Astrocyte (in vitro differentiated cells and primary cell): Measurements from ENCODE around the gene DDX4. TPM values are rescaled to one million over a fixed set of nuclear protein-coding genes. Genes with fewer than 3 reads are reported as not detected.

Source experiments
- DNase-seq: peaks from one replicate; pipeline ENCODE4 v3.0.0-alpha.2; 2010; ENCODE audit warnings: low read depth
- FAIRE-seq: peaks from 2 replicates; lab custom pipeline; 2011; peaks lifted over from hg19 to GRCh38; lab: Jason Lieb, UNC
- H2AFZ ChIP-seq: 2 replicates; pipeline ENCODE4 v1.6.0; 2012; ENCODE audit warnings: low read depth, low read length, inconsistent platforms
- H3K27ac ChIP-seq: 2 replicates; pipeline ENCODE4 v1.5.1; 2011; ENCODE audit warnings: low read depth, low read length, inconsistent platforms
- H3K27me3 ChIP-seq: 2 replicates; pipeline ENCODE4 v1.6.0; 2011; ENCODE audit warnings: low read length, inconsistent platforms; ENCODE audit not compliant: insufficient read depth
- H3K36me3 ChIP-seq: 2 replicates; pipeline ENCODE4 v1.5.1; 2011; ENCODE audit warnings: low read length, inconsistent platforms; ENCODE audit not compliant: insufficient read depth
- H3K4me1 ChIP-seq: 2 replicates; pipeline ENCODE4 v1.5.1; 2011; ENCODE audit warnings: low read length, inconsistent platforms; ENCODE audit not compliant: insufficient read depth
- H3K4me2 ChIP-seq: 2 replicates; pipeline ENCODE4 v1.6.0; 2012; ENCODE audit warnings: low read length, inconsistent platforms
- H3K4me3 ChIP-seq: 2 replicates; pipeline ENCODE4 v1.5.1; 2011; ENCODE audit warnings: low read depth, mild to moderate bottlenecking, low read length, inconsistent platforms; ENCODE audit not compliant: insufficient read depth
- H3K79me2 ChIP-seq: 2 replicates; pipeline ENCODE4 v1.6.0; 2012; ENCODE audit warnings: mild to moderate bottlenecking, low read length, inconsistent platforms; ENCODE audit not compliant: insufficient read depth
- H3K9ac ChIP-seq: 2 replicates; pipeline ENCODE4 v1.6.0; 2012; ENCODE audit warnings: mild to moderate bottlenecking, low read length, inconsistent platforms
- H3K9me3 ChIP-seq: 2 replicates; pipeline ENCODE4 v1.5.1; 2012; ENCODE audit warnings: low read depth, mild to moderate bottlenecking, low read length, inconsistent platforms; ENCODE audit not compliant: insufficient read depth
- H4K20me1 ChIP-seq: 2 replicates; pipeline ENCODE4 v1.6.0; 2012; ENCODE audit warnings: low read length, inconsistent platforms; ENCODE audit not compliant: insufficient read depth
- H3K27ac Mint-ChIP-seq: one replicate; pipeline ENCODE4 v1.8.0; 2021; ENCODE audit warnings: mild to moderate bottlenecking, mixed read lengths; ENCODE audit not compliant: unreplicated experiment
- H3K27me3 Mint-ChIP-seq: one replicate; pipeline ENCODE4 v1.8.0; 2021; ENCODE audit warnings: low read depth, mixed read lengths; ENCODE audit not compliant: unreplicated experiment
- H3K36me3 Mint-ChIP-seq: one replicate; pipeline ENCODE4 v1.8.0; 2021; ENCODE audit warnings: low read depth, mixed read lengths; ENCODE audit not compliant: unreplicated experiment
- H3K4me1 Mint-ChIP-seq: one replicate; pipeline ENCODE4 v1.8.0; 2021; ENCODE audit warnings: low read depth, mixed read lengths; ENCODE audit not compliant: unreplicated experiment
- H3K4me3 Mint-ChIP-seq: one replicate; pipeline ENCODE4 v1.8.0; 2021; ENCODE audit warnings: mild to moderate bottlenecking, moderate library complexity, mixed read lengths; ENCODE audit not compliant: unreplicated experiment
- H3K9me3 Mint-ChIP-seq: one replicate; pipeline ENCODE4 v1.8.0; 2021; ENCODE audit warnings: mild to moderate bottlenecking, mixed read lengths; ENCODE audit not compliant: unreplicated experiment
- EZH2 ChIP-seq: IDR thresholded peaks from 2 replicates; pipeline ENCODE4 v1.6.1; 2012; ENCODE audit warnings: mild to moderate bottlenecking, low read length, inconsistent platforms; ENCODE audit not compliant: insufficient read depth
- total RNA-seq: library from RNA; stranded (reverse); gene quantifications from 2 replicates; pipeline ENCODE4 v1.2.1, GENCODE V29; 2021
- TF ChIP-seq, protein P1 (sequence below): IDR thresholded peaks from 2 replicates; pipeline ENCODE4 v1.5.1; 2011; ENCODE audit warnings: low read depth, mild to moderate bottlenecking, inconsistent platforms, low read length, moderate library complexity; ENCODE audit not compliant: insufficient read depth

The DDX4 gene
- total RNA-seq, 1 donor from 2014 or later, result not detected

DNA sequence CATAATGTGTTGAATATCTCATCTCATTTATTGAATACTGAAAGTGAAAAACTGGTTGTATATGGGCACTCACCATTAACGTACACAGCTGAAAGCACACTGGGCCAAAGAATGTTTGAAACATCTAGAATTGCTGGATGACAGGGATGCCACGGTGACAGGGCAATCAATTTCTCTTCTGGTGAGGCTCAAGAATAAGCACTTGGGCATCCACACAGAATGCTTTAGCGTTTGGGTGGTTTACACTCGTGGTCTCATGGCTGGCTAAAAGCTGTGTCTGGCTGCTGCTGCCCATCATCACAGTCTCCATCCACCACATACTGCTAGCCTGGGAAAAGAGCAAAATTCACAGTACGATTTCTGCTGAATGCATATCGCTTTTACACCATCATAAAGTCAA is 82.6 kb downstream of the DDX4 start:
- Histone ChIP-seq H4K20me1 (no peaks in the 10 kb centered on the region), H3K9ac (no peak overlapping the region), H3K4me1 (no peaks in the 10 kb centered on the region), H3K4me3 (no peak overlapping the region), H2AFZ (no peak overlapping the region), H3K27me3 (peaks cover 4% of the 10 kb centered on the region), H3K36me3 (no peaks in the 10 kb centered on the region), H3K9me3 (no peaks in the 10 kb centered on the region), H3K79me2 (no peaks in the 10 kb centered on the region), H3K4me2 (no peak overlapping the region), H3K27ac (no peak overlapping the region)
- FAIRE-seq (no peak), DNase-seq (peak; percentile 32)
- Mint-ChIP-seq H3K9me3 (peaks cover 3% of the 10 kb centered on the region), H3K27me3 (peaks cover 17% of the 10 kb centered on the region), H3K4me1 (peaks cover 11% of the 10 kb centered on the region), H3K27ac (no peak overlapping the region), H3K36me3 (no peaks in the 10 kb centered on the region), H3K4me3 (no peak overlapping the region)
- TF ChIP-seq EZH2, result no peak
- TF ChIP-seq, protein P1, sequence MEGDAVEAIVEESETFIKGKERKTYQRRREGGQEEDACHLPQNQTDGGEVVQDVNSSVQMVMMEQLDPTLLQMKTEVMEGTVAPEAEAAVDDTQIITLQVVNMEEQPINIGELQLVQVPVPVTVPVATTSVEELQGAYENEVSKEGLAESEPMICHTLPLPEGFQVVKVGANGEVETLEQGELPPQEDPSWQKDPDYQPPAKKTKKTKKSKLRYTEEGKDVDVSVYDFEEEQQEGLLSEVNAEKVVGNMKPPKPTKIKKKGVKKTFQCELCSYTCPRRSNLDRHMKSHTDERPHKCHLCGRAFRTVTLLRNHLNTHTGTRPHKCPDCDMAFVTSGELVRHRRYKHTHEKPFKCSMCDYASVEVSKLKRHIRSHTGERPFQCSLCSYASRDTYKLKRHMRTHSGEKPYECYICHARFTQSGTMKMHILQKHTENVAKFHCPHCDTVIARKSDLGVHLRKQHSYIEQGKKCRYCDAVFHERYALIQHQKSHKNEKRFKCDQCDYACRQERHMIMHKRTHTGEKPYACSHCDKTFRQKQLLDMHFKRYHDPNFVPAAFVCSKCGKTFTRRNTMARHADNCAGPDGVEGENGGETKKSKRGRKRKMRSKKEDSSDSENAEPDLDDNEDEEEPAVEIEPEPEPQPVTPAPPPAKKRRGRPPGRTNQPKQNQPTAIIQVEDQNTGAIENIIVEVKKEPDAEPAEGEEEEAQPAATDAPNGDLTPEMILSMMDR, result no peak

DNA sequence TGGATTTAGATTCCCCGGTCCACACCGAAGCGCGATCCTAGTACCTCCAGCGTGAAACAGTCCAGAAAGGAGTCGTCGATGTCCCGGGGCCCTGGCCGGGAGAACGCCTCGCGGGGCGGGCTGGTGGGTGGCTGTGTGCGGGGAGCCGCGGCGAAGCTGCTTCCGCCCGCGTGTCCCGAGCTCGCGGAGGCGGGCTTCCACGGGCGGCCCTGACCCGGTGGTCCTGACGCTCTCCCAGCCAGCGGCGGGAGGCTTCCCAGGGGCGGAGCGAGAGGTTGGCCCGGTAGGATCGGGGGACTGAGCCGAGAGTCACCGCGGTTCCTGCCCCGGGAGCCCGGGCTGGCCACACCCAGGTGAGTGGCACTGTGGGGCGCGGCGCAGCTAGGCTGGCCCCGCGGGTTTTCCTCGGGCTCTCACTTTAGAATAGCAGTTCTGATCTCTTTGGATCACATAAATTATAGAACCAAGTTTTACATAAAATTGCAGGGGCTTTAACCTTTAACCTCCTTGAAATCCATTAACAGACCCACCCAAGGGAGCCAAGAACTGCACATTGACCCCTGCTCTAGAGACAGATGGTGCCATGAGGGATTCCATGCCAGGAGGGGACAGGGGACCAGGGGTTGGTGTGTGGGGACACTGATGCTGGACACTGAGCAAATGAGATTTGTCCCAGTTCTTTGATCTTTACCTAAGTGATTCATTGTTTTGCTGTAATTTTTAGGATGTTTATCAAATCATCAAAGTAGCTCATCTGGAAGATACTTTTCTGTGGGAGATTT is 84.1 kb downstream of the DDX4 start:
- H3K4me2 ChIP-seq, result peak overlapping the region; percentile 86

More for the DNA sequence above, 84.1 kb downstream of the DDX4 start:
- Histone ChIP-seq H3K36me3 (no peaks in the 10 kb centered on the region), H3K27me3 (peaks cover 4% of the 10 kb centered on the region), H2AFZ (peak overlapping the region; percentile 82), H3K79me2 (no peaks in the 10 kb centered on the region), H3K4me3 (peak overlapping the region; percentile 57), H3K9me3 (no peaks in the 10 kb centered on the region), H3K9ac (peak overlapping the region; percentile 41), H3K27ac (no peak overlapping the region), H3K4me1 (no peaks in the 10 kb centered on the region), H4K20me1 (no peaks in the 10 kb centered on the region)
- Mint-ChIP-seq H3K4me3 (peak overlapping the region; percentile 30), H3K9me3 (peaks cover 3% of the 10 kb centered on the region), H3K27ac (no peak overlapping the region), H3K4me1 (peaks cover 5% of the 10 kb centered on the region), H3K27me3 (peaks cover 17% of the 10 kb centered on the region), H3K36me3 (no peaks in the 10 kb centered on the region)
- TF ChIP-seq, protein P1, result no peak
- peak; percentile 62 for TF ChIP-seq EZH2
- DNase-seq (peak; percentile 10), FAIRE-seq (no peak)
